Endodermal cell (in vitro differentiated cells): Measurements from ENCODE around the gene ABHD2. TPM values are rescaled to one million over a fixed set of nuclear protein-coding genes. Genes with fewer than 3 reads are reported as not detected.

Experiments used
- DNase-seq: peaks from one replicate; pipeline ENCODE4 v3.0.0-alpha.2; 2017
- H3K27ac ChIP-seq: 2 replicates; pipeline ENCODE4 v1.5.1; 2013; ENCODE audit warnings: mild to moderate bottlenecking, low read depth, low read length, moderate library complexity
- H3K27me3 ChIP-seq: 2 replicates; pipeline ENCODE4 v1.6.1; 2013; ENCODE audit warnings: mild to moderate bottlenecking, low read length, moderate library complexity; ENCODE audit not compliant: insufficient read depth, control insufficient read depth, poor library complexity, severe bottlenecking
- H3K36me3 ChIP-seq: 2 replicates; pipeline ENCODE4 v1.7.0; 2013; ENCODE audit warnings: mild to moderate bottlenecking, low read length, moderate library complexity; ENCODE audit not compliant: control insufficient read depth, insufficient read depth
- H3K4me1 ChIP-seq: one replicate; pipeline ENCODE4 v1.7.0; 2013; ENCODE audit warnings: low read length; ENCODE audit not compliant: control insufficient read depth, insufficient read depth
- H3K4me3 ChIP-seq: 2 replicates; pipeline ENCODE4 v1.5.1; 2013; ENCODE audit warnings: mild to moderate bottlenecking, low read length, moderate library complexity
- H3K9ac ChIP-seq: 2 replicates; pipeline ENCODE4 v1.6.1; 2013; ENCODE audit warnings: mild to moderate bottlenecking, low read length, moderate library complexity; ENCODE audit not compliant: poor library complexity, severe bottlenecking; ENCODE audit errors: extremely low read depth
- H3K9me3 ChIP-seq: 2 replicates; pipeline ENCODE4 v1.6.1; 2013; ENCODE audit warnings: mild to moderate bottlenecking, low read length, moderate library complexity; ENCODE audit not compliant: control insufficient read depth
- H3K27ac Mint-ChIP-seq: 2 replicates; pipeline ENCODE4 v1.8.0; 2020; ENCODE audit warnings: mixed read lengths
- H3K27me3 Mint-ChIP-seq: 2 replicates; pipeline ENCODE4 v1.8.0; 2021; ENCODE audit warnings: mild to moderate bottlenecking, mixed read lengths; ENCODE audit not compliant: insufficient read depth
- H3K36me3 Mint-ChIP-seq: 2 replicates; pipeline ENCODE4 v1.8.0; 2020; ENCODE audit warnings: low read depth, mixed read lengths
- H3K4me1 Mint-ChIP-seq: 2 replicates; pipeline ENCODE4 v1.8.0; 2020; ENCODE audit warnings: mixed read lengths
- H3K4me3 Mint-ChIP-seq: 2 replicates; pipeline ENCODE4 v1.8.0; 2020; ENCODE audit warnings: mild to moderate bottlenecking, moderate library complexity, mixed read lengths
- H3K9me3 Mint-ChIP-seq: 2 replicates; pipeline ENCODE4 v1.8.0; 2020; ENCODE audit warnings: mild to moderate bottlenecking, mixed read lengths
- WGBS, 2 experiments: methylation state at CpG; one replicate each; pipeline versions ENCODE4 v1.1.5 to v1.1.7; 2013; ENCODE audit warnings: missing lambda C conversion rate in 2 of 2, mixed read lengths in 1 of 2; ENCODE audit not compliant: insufficient coverage in 1 of 2, insufficient read length in 1 of 2; 5-methylcytosine and 5-hydroxymethylcytosine counted together
- total RNA-seq, 2 donors: library from RNA; stranded (reverse); fragmentation: NEBNext Ultra II Directional in 1 of 2; extraction: Animal tissue kit (Norgen Biotek cat#: 25700) in 1 of 2; gene quantifications; 2 replicates in 1 of 2; 3 replicates in 1 of 2; pipeline ENCODE4 v1.2.1, GENCODE V29; 2021
- TF ChIP-seq, protein P1 (sequence below): fragments of 200-600 bp; sonication (generic); conservative IDR thresholded peaks from 2 replicates; pipeline ENCODE4 v1.5.0; 2021; ENCODE audit warnings: antibody characterized with exemption, mild to moderate bottlenecking

ABHD2 gene
- total RNA-seq, 2 donors from 2014 or later, result 24.1 to 26.0 TPM

- TF ChIP-seq, protein P1, sequence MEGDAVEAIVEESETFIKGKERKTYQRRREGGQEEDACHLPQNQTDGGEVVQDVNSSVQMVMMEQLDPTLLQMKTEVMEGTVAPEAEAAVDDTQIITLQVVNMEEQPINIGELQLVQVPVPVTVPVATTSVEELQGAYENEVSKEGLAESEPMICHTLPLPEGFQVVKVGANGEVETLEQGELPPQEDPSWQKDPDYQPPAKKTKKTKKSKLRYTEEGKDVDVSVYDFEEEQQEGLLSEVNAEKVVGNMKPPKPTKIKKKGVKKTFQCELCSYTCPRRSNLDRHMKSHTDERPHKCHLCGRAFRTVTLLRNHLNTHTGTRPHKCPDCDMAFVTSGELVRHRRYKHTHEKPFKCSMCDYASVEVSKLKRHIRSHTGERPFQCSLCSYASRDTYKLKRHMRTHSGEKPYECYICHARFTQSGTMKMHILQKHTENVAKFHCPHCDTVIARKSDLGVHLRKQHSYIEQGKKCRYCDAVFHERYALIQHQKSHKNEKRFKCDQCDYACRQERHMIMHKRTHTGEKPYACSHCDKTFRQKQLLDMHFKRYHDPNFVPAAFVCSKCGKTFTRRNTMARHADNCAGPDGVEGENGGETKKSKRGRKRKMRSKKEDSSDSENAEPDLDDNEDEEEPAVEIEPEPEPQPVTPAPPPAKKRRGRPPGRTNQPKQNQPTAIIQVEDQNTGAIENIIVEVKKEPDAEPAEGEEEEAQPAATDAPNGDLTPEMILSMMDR, result no peak
- H3K27ac ChIP-seq, result no peak overlapping the region
- no peaks in the 10 kb centered on the region for H3K27me3 Mint-ChIP-seq
- no peaks in the 10 kb centered on the region for H3K9me3 Mint-ChIP-seq
- no peak overlapping the region for H3K27ac Mint-ChIP-seq
- no peak overlapping the region for H3K4me3 Mint-ChIP-seq
- no peak for DNase-seq
- H3K27me3 ChIP-seq, result no peaks in the 10 kb centered on the region
- WGBS, 2 experiments, result 88 to 90% methylated on average over 11 to 14 of the region's 14 CpGs
- no peaks in the 10 kb centered on the region for H3K9me3 ChIP-seq
- H3K9ac ChIP-seq, result no peak overlapping the region
- no peak overlapping the region for H3K4me3 ChIP-seq
- H3K4me1 ChIP-seq, result peaks cover 3% of the 10 kb centered on the region
- peaks cover 15% of the 10 kb centered on the region for H3K4me1 Mint-ChIP-seq
- H3K36me3 ChIP-seq, result no peaks in the 10 kb centered on the region
- no peaks in the 10 kb centered on the region for H3K36me3 Mint-ChIP-seq
Measured at GRCh38 chr15:89226359-89227221, 138.3 kb downstream of the ABHD2 start.

GRCh38 chr15:89227425-89227824 lies 139.2 kb downstream of the ABHD2 start:
- peaks cover 2% of the 10 kb centered on the region for H3K27me3 Mint-ChIP-seq
- H3K4me3 ChIP-seq, result no peak overlapping the region
- no peaks in the 10 kb centered on the region for H3K27me3 ChIP-seq
- no peaks in the 10 kb centered on the region for H3K9me3 Mint-ChIP-seq
- TF ChIP-seq, protein P1, result no peak
- DNase-seq, result no peak
- H3K27ac ChIP-seq, result no peak overlapping the region
- H3K4me1 ChIP-seq, result peaks cover 3% of the 10 kb centered on the region
- no peak overlapping the region for H3K9ac ChIP-seq
- H3K9me3 ChIP-seq, result no peaks in the 10 kb centered on the region
- no peaks in the 10 kb centered on the region for H3K36me3 Mint-ChIP-seq
- H3K27ac Mint-ChIP-seq, result no peak overlapping the region
- H3K4me1 Mint-ChIP-seq, result peaks cover 13% of the 10 kb centered on the region
- H3K4me3 Mint-ChIP-seq, result no peak overlapping the region
- no peaks in the 10 kb centered on the region for H3K36me3 ChIP-seq
- WGBS, 2 experiments, result 70 to 75% methylated on average over 2 to 7 of the region's 7 CpGs

DNA sequence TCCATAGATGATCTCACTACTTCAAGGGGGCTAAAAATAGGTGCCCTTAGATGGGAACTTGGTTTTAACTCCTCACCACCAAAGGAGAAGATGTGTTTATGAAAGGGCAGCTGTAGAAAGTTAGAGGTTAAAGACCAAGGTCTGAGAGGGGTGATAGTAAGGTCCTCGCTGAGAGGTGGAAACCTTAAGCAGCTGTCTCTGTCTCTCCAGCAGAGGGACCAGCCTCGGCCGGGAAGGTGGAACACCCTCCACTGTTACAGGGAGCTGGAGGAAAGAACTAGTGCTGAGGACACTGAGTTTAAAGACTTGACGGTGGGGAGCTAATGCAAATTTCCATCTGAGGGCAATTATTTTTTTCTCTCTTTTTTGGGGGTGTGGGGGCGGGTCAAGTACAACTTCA lies 142.0 kb downstream of the ABHD2 start:
- no peak overlapping the region for H3K27ac Mint-ChIP-seq
- TF ChIP-seq, protein P1, result peak; percentile 61
- no peak overlapping the region for H3K9ac ChIP-seq
- H3K27ac ChIP-seq, result no peak overlapping the region
- H3K9me3 ChIP-seq, result no peaks in the 10 kb centered on the region
- peaks cover 18% of the 10 kb centered on the region for H3K27me3 Mint-ChIP-seq
- 69 to 80% methylated on average over 4 to 5 of the region's 5 CpGs for WGBS, 2 experiments
- H3K36me3 Mint-ChIP-seq, result no peaks in the 10 kb centered on the region
- no peak for DNase-seq
- H3K36me3 ChIP-seq, result no peaks in the 10 kb centered on the region
- peaks cover 3% of the 10 kb centered on the region for H3K4me1 ChIP-seq
- no peak overlapping the region for H3K4me3 Mint-ChIP-seq
- H3K4me3 ChIP-seq, result no peak overlapping the region
- no peaks in the 10 kb centered on the region for H3K9me3 Mint-ChIP-seq
- H3K27me3 ChIP-seq, result no peaks in the 10 kb centered on the region
- peaks cover 13% of the 10 kb centered on the region for H3K4me1 Mint-ChIP-seq
